Left kidney (tissue), 2 donors: ENCODE data around the gene PRR5. TPM values are rescaled to one million over a fixed set of nuclear protein-coding genes. Genes with fewer than 3 reads are reported as not detected.

ENCODE experiments used
- DNase-seq: peaks from one replicate; pipeline ENCODE4 v3.0.0-alpha.2; 2013
- polyA plus RNA-seq: library from polyadenylated mRNA; unstranded; fragments of 120-200 nt; gene quantifications from one replicate; pipeline ENCODE4 v1.2.1, GENCODE V29; 2013; ENCODE audit not compliant: insufficient read length

The PRR5 gene
- polyA plus RNA-seq, 1 donor = 24.5 TPM

DNA sequence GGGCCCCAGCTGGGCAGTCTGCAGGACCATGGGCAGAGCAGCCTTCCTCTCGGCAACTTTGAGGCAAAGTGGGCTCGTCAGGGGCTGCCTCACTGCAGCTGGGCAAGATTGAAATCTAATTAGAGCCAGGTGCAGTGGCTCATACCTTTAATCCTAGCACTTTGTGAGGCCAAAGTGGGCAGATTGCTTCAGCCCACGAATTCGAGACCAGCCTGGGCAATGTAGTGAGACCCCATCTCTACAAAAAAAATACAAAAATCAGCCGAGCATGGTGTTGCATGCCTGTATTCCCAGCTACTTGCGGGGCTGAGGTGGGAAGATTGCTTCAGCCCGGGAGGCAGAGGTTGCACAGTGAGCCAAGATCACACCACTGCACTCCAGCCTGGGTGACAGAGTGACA, 84.6 kb downstream of the PRR5 start:
- no peak for DNase-seq

Other genes with a start within 250 kb of the PRR5 start
- gene RTL6, start 204.0 kb upstream of the PRR5 start, polyA plus RNA-seq = 52.6 TPM
- gene ARHGAP8, start 50.4 kb downstream of the PRR5 start, polyA plus RNA-seq = 44.4 TPM